Activated CD8-positive, alpha-beta memory T cell treated with anti-CD3 and anti-CD28 coated beads for 24 hours (primary cell): Measurements from ENCODE around the gene CD1D.
A peak's percentile ranks its signal among the peaks of the same experiment; 100 is the strongest.
"Not testable (repeated sequence)": the region's sequence is repeated elsewhere in the genome, so short reads cannot be mapped to it uniquely, and the experiment has no call there.

ENCODE experiments used
- DNase-seq: peaks from one replicate; pipeline ENCODE4 v3.0.0-alpha.2; 2020

CD1D gene

GRCh38 chr1:158176849-158177699 is 3.6 kb upstream of the CD1D start:
- not testable (repeated sequence) for DNase-seq

- DNase-seq = peak; percentile 63
These were observed 2.8 kb upstream of the CD1D start for GRCh38 chr1:158177700-158178450.

GRCh38 chr1:158179301-158180041 is 1.2 kb upstream of the CD1D start:
- DNase-seq = no peak

- DNase-seq = no peak
These were observed 855 bp downstream of the CD1D start for GRCh38 chr1:158181577-158181922.

- no peak for DNase-seq
These were observed 5.1 kb downstream of the CD1D start for GRCh38 chr1:158185770-158186169.

GRCh38 chr1:158186180-158186579 is 5.5 kb downstream of the CD1D start:
- DNase-seq = no peak

GRCh38 chr1:158188611-158189010 is 7.9 kb downstream of the CD1D start:
- no peak for DNase-seq

- DNase-seq = no peak
These were observed 8.9 kb downstream of the CD1D start for GRCh38 chr1:158189624-158190023.

- no peak for DNase-seq
These were observed 10.6 kb downstream of the CD1D start for GRCh38 chr1:158191299-158191698.

- DNase-seq = no peak
These were observed 15.8 kb downstream of the CD1D start for GRCh38 chr1:158196461-158196860.

- no peak for DNase-seq
These were observed 19.2 kb downstream of the CD1D start for GRCh38 chr1:158199849-158200248.

GRCh38 chr1:158200527-158200926 is 19.8 kb downstream of the CD1D start:
- no peak for DNase-seq

- DNase-seq = no peak
These were observed 23.2 kb downstream of the CD1D start for GRCh38 chr1:158203693-158204457.

- no peak for DNase-seq
These were observed 23.7 kb downstream of the CD1D start for GRCh38 chr1:158204458-158204827.

GRCh38 chr1:158208586-158209116 is 28.0 kb downstream of the CD1D start:
- DNase-seq = no peak

- DNase-seq = no peak
These were observed 31.6 kb downstream of the CD1D start for GRCh38 chr1:158212320-158212719.

GRCh38 chr1:158223445-158223844 is 42.8 kb downstream of the CD1D start:
- DNase-seq = not testable (repeated sequence)

GRCh38 chr1:158227904-158228623 is 47.4 kb downstream of the CD1D start:
- DNase-seq = no peak
